ENCODE measurements around the gene SNED1. TPM values are rescaled to one million over a fixed set of nuclear protein-coding genes. Genes with fewer than 3 reads are reported as not detected.

The SNED1 gene
- total RNA-seq, 1 donor from 2014 or later = 0.11 TPM

GRCh38 chr2:241014224-241014623 is 15.8 kb downstream of the SNED1 start:
- no peaks in the 10 kb centered on the region for H4K20me1 ChIP-seq (ENCODE audit: low read depth)
- H3K27ac ChIP-seq = no peak overlapping the region
- no peaks in the 10 kb centered on the region for H3K79me2 ChIP-seq (ENCODE audit: low read depth)
- no peak overlapping the region for H3K4me3 ChIP-seq
- Mint-ChIP-seq H3K9me3 (peaks cover 2% of the 10 kb centered on the region), H3K4me3 (no peak overlapping the region), H3K27ac (no peak overlapping the region), H3K27me3 (ENCODE audit: insufficient read depth, low read depth) (peaks cover 11% of the 10 kb centered on the region), H3K4me1 (peaks cover 9% of the 10 kb centered on the region), H3K36me3 (no peaks in the 10 kb centered on the region)
- H3K27me3 ChIP-seq = no peaks in the 10 kb centered on the region
- DNase-seq (ENCODE audit: low spot score) = no peak
- no peak overlapping the region for H3K4me2 ChIP-seq
- TF ChIP-seq EZH2 (IDR thresholded peaks at IDR 0.05) (no peak), CTCF (IDR thresholded peaks at IDR 0.05) (no peak), EZH2phosphoT487 (IDR thresholded peaks at IDR 0.05) (no peak)
- H3K9ac ChIP-seq = no peak overlapping the region
- H3F3A ChIP-seq (ENCODE audit: low read depth) = no peaks in the 10 kb centered on the region
- H3K36me3 ChIP-seq = no peaks in the 10 kb centered on the region
- H2AFZ ChIP-seq (replicated peaks) = no peak overlapping the region
- H3K4me1 ChIP-seq = peaks cover 9% of the 10 kb centered on the region
- no peaks in the 10 kb centered on the region for H3K9me3 ChIP-seq (ENCODE audit: low read depth)

GRCh38 chr2:241014764-241015163 is 16.3 kb downstream of the SNED1 start:
- H3K36me3 ChIP-seq = no peaks in the 10 kb centered on the region
- Mint-ChIP-seq H3K27ac (no peak overlapping the region), H3K36me3 (no peaks in the 10 kb centered on the region), H3K27me3 (ENCODE audit: insufficient read depth, low read depth) (peaks cover 11% of the 10 kb centered on the region), H3K9me3 (peaks cover 2% of the 10 kb centered on the region), H3K4me1 (peaks cover 6% of the 10 kb centered on the region), H3K4me3 (no peak overlapping the region)
- no peak overlapping the region for H3K4me2 ChIP-seq
- peaks cover 6% of the 10 kb centered on the region for H3K4me1 ChIP-seq
- no peak for DNase-seq (ENCODE audit: low spot score)
- no peaks in the 10 kb centered on the region for H3K79me2 ChIP-seq (ENCODE audit: low read depth)
- H3K27me3 ChIP-seq = no peaks in the 10 kb centered on the region
- H2AFZ ChIP-seq (replicated peaks) = no peak overlapping the region
- H3K27ac ChIP-seq = no peak overlapping the region
- TF ChIP-seq EZH2 (IDR thresholded peaks at IDR 0.05) = no peak
- no peak for TF ChIP-seq CTCF (IDR thresholded peaks at IDR 0.05)
- TF ChIP-seq EZH2phosphoT487 (IDR thresholded peaks at IDR 0.05) = no peak
- no peaks in the 10 kb centered on the region for H4K20me1 ChIP-seq (ENCODE audit: low read depth)
- no peak overlapping the region for H3K4me3 ChIP-seq
- H3K9ac ChIP-seq = no peak overlapping the region
- no peaks in the 10 kb centered on the region for H3K9me3 ChIP-seq (ENCODE audit: low read depth)
- H3F3A ChIP-seq (ENCODE audit: low read depth) = no peaks in the 10 kb centered on the region

GRCh38 chr2:241015439-241015838 is 17.0 kb downstream of the SNED1 start:
- H3K27ac ChIP-seq = no peak overlapping the region
- Mint-ChIP-seq H3K4me3 (no peak overlapping the region), H3K9me3 (peaks cover 2% of the 10 kb centered on the region), H3K27ac (no peak overlapping the region), H3K4me1 (no peaks in the 10 kb centered on the region), H3K27me3 (ENCODE audit: insufficient read depth, low read depth) (peaks cover 11% of the 10 kb centered on the region), H3K36me3 (no peaks in the 10 kb centered on the region)
- no peak for TF ChIP-seq EZH2 (IDR thresholded peaks at IDR 0.05)
- no peak for TF ChIP-seq CTCF (IDR thresholded peaks at IDR 0.05)
- no peak for TF ChIP-seq EZH2phosphoT487 (IDR thresholded peaks at IDR 0.05)
- H3K79me2 ChIP-seq (ENCODE audit: low read depth) = no peaks in the 10 kb centered on the region
- H3K36me3 ChIP-seq = no peaks in the 10 kb centered on the region
- no peaks in the 10 kb centered on the region for H3K27me3 ChIP-seq
- no peaks in the 10 kb centered on the region for H3K9me3 ChIP-seq (ENCODE audit: low read depth)
- H2AFZ ChIP-seq (replicated peaks) = no peak overlapping the region
- H3K9ac ChIP-seq = no peak overlapping the region
- no peaks in the 10 kb centered on the region for H3F3A ChIP-seq (ENCODE audit: low read depth)
- no peaks in the 10 kb centered on the region for H3K4me1 ChIP-seq
- no peak overlapping the region for H3K4me2 ChIP-seq
- no peak overlapping the region for H3K4me3 ChIP-seq
- H4K20me1 ChIP-seq (ENCODE audit: low read depth) = no peaks in the 10 kb centered on the region
- DNase-seq (ENCODE audit: low spot score) = no peak
